Heart left ventricle (tissue), 16 donors: ENCODE measurements around the gene CLK3. TPM values are rescaled to one million over a fixed set of nuclear protein-coding genes. Genes with fewer than 3 reads are reported as not detected.

ENCODE experiments used
- ATAC-seq, 4 donors: fragments of 200-7000 bp; cut with Tn5 transposase; one replicate each; pipeline ENCODE4 v1.9.1; 2020 to 2022; ENCODE audit warnings: moderate library complexity in 4 of 4, mild to moderate bottlenecking in 3 of 4, moderate number of reproducible peaks in 1 of 4
- DNase-seq, 5 donors: peaks; one replicate each; pipeline ENCODE4 v3.0.0-alpha.2; 2020
- H3K27ac ChIP-seq, 12 donors: fragments of 200-600 bp; sonication (generic) in 4 of 12; one replicate each; pipeline versions ENCODE4 v1.5.0 to v1.8.0; 2016 to 2022; ENCODE audit warnings: mild to moderate bottlenecking in 2 of 12
- H3K27me3 ChIP-seq, 9 donors: fragments of 200-600 bp; sonication (generic) in 2 of 9; one replicate each; pipeline versions ENCODE4 v1.5.1 to v1.8.0; 2016 to 2022; ENCODE audit warnings: mild to moderate bottlenecking in 3 of 9
- H3K36me3 ChIP-seq, 9 donors: fragments of 200-600 bp; sonication (generic) in 2 of 9; one replicate each; pipeline versions ENCODE4 v1.5.0 to v1.8.0; 2018 to 2022; ENCODE audit warnings: mild to moderate bottlenecking in 2 of 9
- H3K4me1 ChIP-seq, 12 donors: fragments of 200-600 bp; sonication (generic) in 4 of 12; one replicate each; pipeline versions ENCODE4 v1.5.0 to v1.8.0; 2016 to 2022; ENCODE audit warnings: mild to moderate bottlenecking in 3 of 12
- H3K4me3 ChIP-seq, 12 donors: fragments of 200-600 bp; sonication (generic) in 4 of 12; one replicate each; pipeline versions ENCODE4 v1.5.0 to v1.8.0; 2017 to 2022; ENCODE audit warnings: mild to moderate bottlenecking in 9 of 12, moderate library complexity in 4 of 12
- H3K9me3 ChIP-seq, 12 donors: fragments of 200-600 bp; sonication (generic) in 4 of 12; one replicate each; pipeline versions ENCODE4 v1.5.0 to v1.8.0; 2016 to 2022; ENCODE audit warnings: mild to moderate bottlenecking in 1 of 12
- POLR2A ChIP-seq, 2 donors: fragments of 450-650 bp; IDR thresholded peaks; one replicate each; pipeline ENCODE4 v1.6.1; 2017; ENCODE audit warnings: antibody characterized with exemption in 2 of 2, mild to moderate bottlenecking in 2 of 2, moderate library complexity in 2 of 2
- WGBS, 4 donors: extraction: QIAGEN DNeasy Blood & Tissue Kit in 2 of 4; methylation state at CpG; one replicate each; pipeline versions ENCODE4 v1.1.5 to v1.1.7; 2013 to 2018; 5-methylcytosine and 5-hydroxymethylcytosine counted together
- intact Hi-C, 10 donors: fragments of 100-400 bp; cut with DNase I; formaldehyde crosslinking; loops; one replicate each; pipeline versions ENCODE4 v1.11.1 to v1.14.2; 2022
- polyA plus RNA-seq, 2 donors: library from polyadenylated mRNA; stranded (reverse); fragments of 200-250 nt; gene quantifications; one replicate each; pipeline ENCODE4 v1.2.3, GENCODE V29; 2013
- total RNA-seq, 9 donors: library from RNA; depleted of rRNA in 2 of 9; stranded (reverse); fragments of >200 nt in 2 of 9; fragmentation: NEBNext Ultra II Directional in 3 of 9; extraction: Animal tissue kit (Norgen Biotek cat#: 25700) in 3 of 9; gene quantifications; one replicate each; pipeline versions ENCODE4 v1.1.0 to v1.2.4, GENCODE V29; 2016 to 2023
- TF ChIP-seq, protein P1 (sequence below), 12 donors: fragments of 200-600 bp; sonication (generic) in 4 of 12; IDR thresholded peaks; one replicate each; pipeline versions ENCODE4 v1.5.0 to v1.8.0; 2018 to 2022; ENCODE audit warnings: antibody characterized with exemption in 12 of 12, mild to moderate bottlenecking in 5 of 12
- donor health status: ischemic (EF 13 %, LVEDD 7.1; RV severe dilation, severe dysfunction).
- donor health status: healthy with polysubstance abuse.
- donor health status: DM: no; HTN: yes; CAD: no.
- donor health status: DM: no; HTN: no; CAD: no.
- donor health status: ischemic (EF 25% LVEDD 6.9; RV normal size, moderate dysfunction).
- donor health status: ischemic (EF 25% LVEDD 5.7; RV mildly dilated, moderate dysfunction).
- donor health status: healthy.
- donor health status: DM: yes; HTN: yes; CAD: no.
- donor health status: ischemic (EF 35%, LVEDD 5.7; RV mildly dilated, moderate dysfunction).
- donor health status: nonischemic (EF 11% LVEDD 7.7; RV severe dilation, severe dysfunction).
- donor health status: DM: yes; HTN: yes; CAD: no.
- donor health status: PGD.
- donor health status: ischemic (EF 29% LVEDD 5.4; RV normal size, mild dysfunction).
- donor health status: nonischemic (EF 23%, LVEDD 6.1; RV moderate dilation, normal function).

Gene CLK3
- total and polyA plus RNA-seq, 11 donors = 31.0 to 75.9 (median 48.5) TPM

DNA sequence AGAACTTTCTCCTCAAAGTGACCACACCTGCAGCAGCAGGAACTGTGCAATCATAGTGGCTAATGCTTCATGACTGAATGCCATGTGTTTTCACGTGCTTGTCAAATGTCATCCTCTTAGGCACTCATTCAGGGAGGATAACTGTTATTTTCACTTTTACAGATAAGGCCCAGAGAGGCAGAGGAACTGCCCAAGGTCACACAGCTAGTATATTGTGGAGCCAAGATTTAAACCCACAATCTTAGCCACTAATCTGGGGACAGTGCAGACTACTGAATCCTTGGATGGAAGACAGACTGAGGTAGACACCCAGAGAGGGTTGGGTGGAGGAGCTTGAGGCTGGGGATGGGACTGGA lies 9.9 kb upstream of the CLK3 start:
- H3K4me3 ChIP-seq = no peak overlapping the region
- no peak for ATAC-seq
- 73 to 100% (median 88%) methylated on average over 1 of the region's 1 CpG for WGBS, 4 donors
- DNase-seq = no peak
- TF ChIP-seq, protein P1, sequence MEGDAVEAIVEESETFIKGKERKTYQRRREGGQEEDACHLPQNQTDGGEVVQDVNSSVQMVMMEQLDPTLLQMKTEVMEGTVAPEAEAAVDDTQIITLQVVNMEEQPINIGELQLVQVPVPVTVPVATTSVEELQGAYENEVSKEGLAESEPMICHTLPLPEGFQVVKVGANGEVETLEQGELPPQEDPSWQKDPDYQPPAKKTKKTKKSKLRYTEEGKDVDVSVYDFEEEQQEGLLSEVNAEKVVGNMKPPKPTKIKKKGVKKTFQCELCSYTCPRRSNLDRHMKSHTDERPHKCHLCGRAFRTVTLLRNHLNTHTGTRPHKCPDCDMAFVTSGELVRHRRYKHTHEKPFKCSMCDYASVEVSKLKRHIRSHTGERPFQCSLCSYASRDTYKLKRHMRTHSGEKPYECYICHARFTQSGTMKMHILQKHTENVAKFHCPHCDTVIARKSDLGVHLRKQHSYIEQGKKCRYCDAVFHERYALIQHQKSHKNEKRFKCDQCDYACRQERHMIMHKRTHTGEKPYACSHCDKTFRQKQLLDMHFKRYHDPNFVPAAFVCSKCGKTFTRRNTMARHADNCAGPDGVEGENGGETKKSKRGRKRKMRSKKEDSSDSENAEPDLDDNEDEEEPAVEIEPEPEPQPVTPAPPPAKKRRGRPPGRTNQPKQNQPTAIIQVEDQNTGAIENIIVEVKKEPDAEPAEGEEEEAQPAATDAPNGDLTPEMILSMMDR (IDR thresholded peaks at IDR 0.05) = no peak
- TF ChIP-seq POLR2A (IDR thresholded peaks at IDR 0.05) = no peak
- H3K27ac ChIP-seq = no peak overlapping the region
- H3K36me3 ChIP-seq = no peaks in the 10 kb centered on the region
- H3K4me1 ChIP-seq = peaks cover 0 to 27% (median 12%) of the 10 kb centered on the region in 12 donors
- no peaks in the 10 kb centered on the region for H3K27me3 ChIP-seq
- H3K9me3 ChIP-seq = no peaks in the 10 kb centered on the region
- intact Hi-C loops = no loop called here

DNA sequence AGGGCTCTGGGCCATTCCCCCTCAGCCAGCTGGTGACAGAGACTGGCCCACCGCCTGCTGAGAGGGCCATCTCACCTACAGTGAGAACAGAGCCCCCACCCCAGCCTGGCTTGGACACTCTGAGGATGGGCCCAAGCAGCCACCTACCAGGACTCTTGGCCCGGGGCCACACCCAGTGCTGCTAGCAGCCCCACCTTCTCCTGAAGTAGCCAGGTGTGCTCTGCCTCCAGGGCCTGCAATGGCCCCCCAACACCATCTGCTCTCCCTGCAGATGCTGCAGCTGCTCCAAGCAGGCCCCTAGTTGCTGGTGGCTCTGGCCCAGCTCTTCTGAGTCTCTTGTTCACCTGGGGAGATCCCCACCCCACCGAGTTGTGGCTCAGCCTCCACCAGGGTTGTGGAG lies 6.8 kb upstream of the CLK3 start:
- no peaks in the 10 kb centered on the region for H3K27me3 ChIP-seq
- no peak for ATAC-seq
- H3K4me1 ChIP-seq = peaks cover 0 to 25% (median 17%) of the 10 kb centered on the region in 12 donors
- no peak for TF ChIP-seq POLR2A (IDR thresholded peaks at IDR 0.05)
- TF ChIP-seq, protein P1 (IDR thresholded peaks at IDR 0.05) = no peak
- H3K36me3 ChIP-seq = no peaks in the 10 kb centered on the region
- intact Hi-C loops = no loop called here
- no peak overlapping the region for H3K27ac ChIP-seq
- H3K9me3 ChIP-seq = no peaks in the 10 kb centered on the region
- no peak for DNase-seq
- H3K4me3 ChIP-seq = no peak overlapping the region
- WGBS, 4 donors = 87 to 100% (median 90%) methylated on average over 2 to 3 of the region's 3 CpGs

DNA sequence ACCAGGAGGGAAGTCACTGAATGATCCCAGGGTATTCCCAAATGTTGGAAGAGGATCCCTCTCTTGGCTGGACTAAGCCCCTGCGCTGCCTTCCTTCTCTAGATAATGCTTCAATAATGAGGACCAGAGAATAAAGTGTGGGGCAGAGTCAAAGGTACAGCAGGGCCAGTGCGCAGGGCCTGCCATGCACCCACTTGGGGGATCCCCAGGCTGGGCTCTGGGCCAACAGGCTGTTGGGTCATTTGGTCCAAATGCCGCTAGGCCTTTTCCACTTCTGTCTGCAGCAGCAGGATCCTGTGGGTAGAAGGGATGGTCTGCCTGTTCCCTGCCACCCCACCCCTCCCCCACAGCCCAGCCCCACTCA lies 5.7 kb upstream of the CLK3 start:
- H3K36me3 ChIP-seq = no peaks in the 10 kb centered on the region
- H3K9me3 ChIP-seq = no peaks in the 10 kb centered on the region
- no peak overlapping the region for H3K4me3 ChIP-seq
- TF ChIP-seq POLR2A (IDR thresholded peaks at IDR 0.05) = no peak
- TF ChIP-seq, protein P1 (IDR thresholded peaks at IDR 0.05) = no peak
- H3K27me3 ChIP-seq = no peaks in the 10 kb centered on the region
- WGBS, 4 donors = 75 to 88% (median 79%) methylated on average over 3 of the region's 3 CpGs
- DNase-seq (no peak), ATAC-seq (peak in 1 of 4 donors; percentile 1)
- peak overlapping the region in 5 of 12 donors; percentile 1 to 46 (median 26) for H3K27ac ChIP-seq
- peaks cover 0 to 34% (median 17%) of the 10 kb centered on the region in 12 donors for H3K4me1 ChIP-seq
- intact Hi-C loops = loop anchor here in 6 of 10 donors (5.0 to 10.0 kb wide), 3 partner anchors 63 to 145 kb away; partner anchors contain the start of genes UBL7 (in 3 of the 6) and ARID3B (in 1 of the 6)

DNA sequence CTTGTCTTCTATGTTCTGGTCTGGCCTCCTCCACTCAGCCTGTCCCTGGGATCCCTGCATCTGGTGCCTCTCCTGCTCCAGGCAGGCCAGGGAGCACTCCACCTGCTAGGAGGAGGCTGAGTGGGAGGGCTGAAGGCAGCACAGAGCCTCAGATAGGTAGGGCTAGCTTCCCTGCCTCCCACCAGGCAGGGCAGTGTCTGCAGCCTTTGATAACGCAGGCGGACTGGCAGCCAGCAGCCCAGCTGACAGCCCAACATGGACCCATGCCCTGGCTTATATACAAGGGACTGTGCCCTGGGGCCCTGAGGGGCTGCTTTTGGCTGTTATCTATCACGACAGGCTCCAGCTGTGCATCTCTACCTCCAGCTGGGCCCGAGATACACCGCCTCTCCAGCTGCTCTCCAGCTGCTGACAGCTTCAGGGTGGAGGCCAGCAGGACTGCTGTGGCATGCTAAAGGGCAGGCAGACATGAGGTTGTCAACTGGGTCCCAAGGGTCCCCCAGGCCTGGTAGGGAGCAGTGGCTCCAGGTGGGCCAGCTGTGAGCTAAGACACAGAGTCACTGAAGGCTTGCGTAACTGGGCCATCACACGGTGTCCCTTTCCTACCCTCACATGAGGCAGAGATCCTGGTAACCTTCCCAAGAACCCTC lies 5.2 kb upstream of the CLK3 start:
- H3K4me1 ChIP-seq = peaks cover 0 to 38% (median 17%) of the 10 kb centered on the region in 12 donors
- DNase-seq = peak in 3 of 5 donors; percentile 44 to 75 (median 51)
- intact Hi-C loops = loop anchor here in 6 of 10 donors (5.0 to 10.0 kb wide), 3 partner anchors 63 to 146 kb away; partner anchors contain the start of genes UBL7 (in 3 of the 6) and ARID3B (in 1 of the 6)

More for the DNA sequence above, 5.2 kb upstream of the CLK3 start:
- H3K4me3 ChIP-seq = no peak overlapping the region
- 34 to 60% (median 42%) methylated on average over 3 to 7 of the region's 7 CpGs for WGBS, 4 donors
- H3K36me3 ChIP-seq = no peaks in the 10 kb centered on the region
- peak; percentile 17 to 72 (median 34) for ATAC-seq
- peak overlapping the region in 6 of 12 donors; percentile 1 to 46 (median 25) for H3K27ac ChIP-seq
- TF ChIP-seq POLR2A (IDR thresholded peaks at IDR 0.05) = no peak
- TF ChIP-seq, protein P1 (IDR thresholded peaks at IDR 0.05) = no peak
- no peaks in the 10 kb centered on the region for H3K27me3 ChIP-seq
- H3K9me3 ChIP-seq = no peaks in the 10 kb centered on the region
